SK-N-SH (cell line): Measurements from ENCODE around the gene HLA-DQB1. TPM values are rescaled to one million over a fixed set of nuclear protein-coding genes. Genes with fewer than 3 reads are reported as not detected.

ENCODE experiments used
- CTCF ChIA-PET: fragments of 300-600, 350-600 bp; formaldehyde crosslinking; extraction: SDS; loops from one replicate; lab custom pipeline; 2021; lab: Yijun Ruan, JAX
- POLR2A ChIA-PET: fragments of 350-600 bp; sonication (Branson Sonifier 250); formaldehyde crosslinking; extraction: SDS; loops from one replicate; lab custom pipeline; 2020; ENCODE audit warnings: antibody characterized with exemption, inconsistent platforms; lab: Yijun Ruan, JAX
- DNase-seq: peaks from one replicate; pipeline ENCODE4 v3.0.0; 2012
- H2AFZ ChIP-seq: fragments of 200-600 bp; sonication (generic); 2 replicates; pipeline ENCODE4 v1.8.1; 2016; ENCODE audit warnings: antibody characterized with exemption, mild to moderate bottlenecking, low read depth
- H3F3A ChIP-seq: fragments of 200-600 bp; sonication (generic); replicated peaks from 2 replicates; pipeline ENCODE3; 2016; ENCODE audit warnings: antibody characterized with exemption, mild to moderate bottlenecking; ENCODE audit not compliant: insufficient read depth
- H3K27ac ChIP-seq, 2 experiments: fragments of 200-500 bp in 1 of 2; fragments of 200-600 bp in 1 of 2; sonication (Bioruptor generic) in 1 of 2; sonication (generic), shearing (Covaris generic) in 1 of 2; 2 replicates each; pipeline versions ENCODE4 v1.5.1 to v1.6.1; 2014 to 2016; ENCODE audit warnings: low read depth in 2 of 2, inconsistent platforms in 1 of 2, low read length in 1 of 2, mild to moderate bottlenecking in 1 of 2, mixed read lengths in 1 of 2
- H3K27me3 ChIP-seq: fragments of 200-600 bp; sonication (generic), shearing (Covaris generic); 2 replicates; pipeline ENCODE4 v1.6.1; 2016; ENCODE audit warnings: mixed run types; ENCODE audit not compliant: insufficient read depth
- H3K36me3 ChIP-seq, 2 experiments: fragments of 200-500 bp in 1 of 2; fragments of 200-600 bp in 1 of 2; sonication (Bioruptor generic) in 1 of 2; sonication (generic) in 1 of 2; replicated peaks in 1 of 2; 2 replicates each; pipeline versions ENCODE3 to v1.5.1; 2014 to 2016; ENCODE audit warnings: low read length in 1 of 2, mild to moderate bottlenecking in 1 of 2; ENCODE audit not compliant: insufficient read depth in 2 of 2, control insufficient read depth in 1 of 2
- H3K4me1 ChIP-seq, 2 experiments: fragments of 200-500 bp in 1 of 2; fragments of 200-600 bp in 1 of 2; sonication (Bioruptor generic) in 1 of 2; sonication (generic), shearing (Covaris generic) in 1 of 2; 2 replicates each; pipeline versions ENCODE4 v1.5.1 to v1.6.1; 2014 to 2016; ENCODE audit warnings: low read depth in 1 of 2, low read length in 1 of 2, mixed run types in 1 of 2; ENCODE audit not compliant: insufficient read depth in 2 of 2, control insufficient read depth in 1 of 2
- H3K4me2 ChIP-seq: fragments of 200-600 bp; sonication (generic), shearing (Covaris generic); 2 replicates; pipeline ENCODE4 v1.6.1; 2017; ENCODE audit warnings: mixed run types
- H3K4me3 ChIP-seq, 2 experiments: fragments of 200-500 bp in 1 of 2; fragments of 200-600 bp in 1 of 2; sonication (Bioruptor generic) in 1 of 2; sonication (generic), shearing (Covaris generic) in 1 of 2; 2 replicates each; pipeline versions ENCODE4 v1.5.1 to v1.8.1; 2014 to 2016; ENCODE audit warnings: low read depth in 2 of 2, inconsistent platforms in 1 of 2, low read length in 1 of 2, mild to moderate bottlenecking in 1 of 2, mixed read lengths in 1 of 2, moderate library complexity in 1 of 2
- H3K79me2 ChIP-seq: fragments of 200-600 bp; sonication (generic); 2 replicates; pipeline ENCODE4 v1.8.1; 2017; ENCODE audit warnings: mild to moderate bottlenecking; ENCODE audit not compliant: insufficient read depth
- H3K9ac ChIP-seq: fragments of 200-600 bp; sonication (generic); 2 replicates; pipeline ENCODE4 v1.6.1; 2017; ENCODE audit warnings: mixed run types
- H3K9me2 ChIP-seq: fragments of 200-600 bp; sonication (generic); 2 replicates; pipeline ENCODE4 v1.6.1; 2017; ENCODE audit warnings: mixed run types
- H3K9me3 ChIP-seq: fragments of 200-600 bp; sonication (generic); 2 replicates; pipeline ENCODE4 v1.6.1; 2017; ENCODE audit warnings: mixed run types, mild to moderate bottlenecking, moderate library complexity
- H4K20me1 ChIP-seq: fragments of 200-600 bp; sonication (generic); 2 replicates; pipeline ENCODE4 v1.6.1; 2017; ENCODE audit warnings: mild to moderate bottlenecking, mixed run types; ENCODE audit not compliant: insufficient read depth
- CHD2 ChIP-seq: fragments of 150-350 bp; IDR thresholded peaks from 2 replicates; pipeline ENCODE4 v1.6.1; 2018; ENCODE audit warnings: low read length; ENCODE audit not compliant: partially characterized antibody
- EP300 ChIP-seq, 2 experiments: IDR thresholded peaks; 2 replicates each; pipeline versions ENCODE4 v1.4.0 to v1.6.1; 2012; ENCODE audit warnings: borderline replicate concordance in 1 of 2, low read depth in 1 of 2, low read length in 1 of 2
- EZH2phosphoT487 ChIP-seq: fragments of 200-600 bp; sonication (generic); IDR thresholded peaks from 2 replicates; pipeline ENCODE4 v1.6.1; 2017; ENCODE audit warnings: low read depth, mixed run types, mild to moderate bottlenecking, antibody characterized with exemption, moderate library complexity, borderline replicate concordance
- FOSL2 ChIP-seq: IDR thresholded peaks from 2 replicates; pipeline ENCODE4 v1.4.0; 2012; ENCODE audit warnings: low read depth, mild to moderate bottlenecking, moderate library complexity, borderline replicate concordance
- FOXJ3 ChIP-seq: sonication (generic); formaldehyde crosslinking; IDR thresholded peaks from 2 replicates; pipeline ENCODE4 v1.5.1; 2020; ENCODE audit warnings: mild to moderate bottlenecking, missing genetic modification reagents
- GABPA ChIP-seq: IDR thresholded peaks from 2 replicates; pipeline ENCODE4 v1.4.0; 2012; ENCODE audit warnings: low read depth, mild to moderate bottlenecking
- JUND ChIP-seq: IDR thresholded peaks from 2 replicates; pipeline ENCODE4 v1.4.0; 2012
- MXI1 ChIP-seq: IDR thresholded peaks from 2 replicates; pipeline ENCODE4 v1.6.1; 2012; ENCODE audit warnings: mild to moderate bottlenecking, low read depth, low read length, improper control_type of control experiment
- NFIC ChIP-seq: IDR thresholded peaks from 2 replicates; pipeline ENCODE4 v1.4.0; 2012; ENCODE audit warnings: borderline replicate concordance
- POLR2AphosphoS5 ChIP-seq: IDR thresholded peaks from 2 replicates; pipeline ENCODE4 v1.6.1; 2012; ENCODE audit warnings: low read depth, low read length
- RAD21 ChIP-seq: IDR thresholded peaks from 2 replicates; pipeline ENCODE4 v1.6.1; 2012; ENCODE audit warnings: mild to moderate bottlenecking, low read length
- RCOR1 ChIP-seq: fragments of 150-350 bp; IDR thresholded peaks from 2 replicates; pipeline ENCODE4 v1.6.1; 2017; ENCODE audit warnings: antibody characterized with exemption, low read length
- RFX5 ChIP-seq: IDR thresholded peaks from 2 replicates; pipeline ENCODE4 v1.6.1; 2012; ENCODE audit warnings: mild to moderate bottlenecking, improper control_type of control experiment, low read length
- RXRA ChIP-seq: IDR thresholded peaks from 2 replicates; pipeline ENCODE4 v1.4.0; 2012; ENCODE audit warnings: low read depth, mild to moderate bottlenecking, borderline replicate concordance
- SIN3A ChIP-seq: IDR thresholded peaks from 2 replicates; pipeline ENCODE4 v1.6.1; 2012; ENCODE audit warnings: low read depth, mild to moderate bottlenecking, low read length, moderate library complexity, borderline replicate concordance
- SMC3 ChIP-seq: IDR thresholded peaks from 2 replicates; pipeline ENCODE4 v1.6.1; 2012; ENCODE audit warnings: low read depth, low read length, improper control_type of control experiment
- TAF1 ChIP-seq: IDR thresholded peaks from 2 replicates; pipeline ENCODE4 v1.6.1; 2012; ENCODE audit warnings: low read depth, mild to moderate bottlenecking, low read length, moderate library complexity, borderline replicate concordance
- TCF12 ChIP-seq: IDR thresholded peaks from 2 replicates; pipeline ENCODE4 v1.4.0; 2012
- WGBS: methylation state at CpG from one replicate; pipeline ENCODE4 v1.1.6; 2017; ENCODE audit warnings: low lambda C conversion rate; 5-methylcytosine and 5-hydroxymethylcytosine counted together
- polyA plus RNA-seq, 3 experiments: library from polyadenylated mRNA; depleted of rRNA; stranded (reverse); fragments of >200 nt; gene quantifications; 2 replicates each; pipeline ENCODE4 v1.2.3, GENCODE V29; 2012
- TF ChIP-seq, protein P1 (sequence below): IDR thresholded peaks from 2 replicates; pipeline ENCODE4 v1.4.0; 2012; ENCODE audit warnings: low read depth
- TF ChIP-seq, protein P2 (sequence below): fragments of 150-350 bp; IDR thresholded peaks from 2 replicates; pipeline ENCODE4 v1.6.1; 2017; ENCODE audit warnings: antibody characterized with exemption, low read length, low read depth, borderline replicate concordance
- TF ChIP-seq, protein P3 (sequence below): fragments of 200-600 bp; sonication (generic); IDR thresholded peaks from 2 replicates; pipeline ENCODE4 v1.6.1; 2017; ENCODE audit warnings: antibody characterized with exemption, mild to moderate bottlenecking, moderate library complexity
- TF ChIP-seq, protein P4 (sequence below): IDR thresholded peaks from 2 replicates; pipeline ENCODE4 v1.6.1; 2012; ENCODE audit warnings: mild to moderate bottlenecking, low read depth, low read length, moderate library complexity

The HLA-DQB1 gene
- polyA plus RNA-seq, 1 of the 3 experiments (the other 2 are of a cell fraction) = not detected

DNA sequence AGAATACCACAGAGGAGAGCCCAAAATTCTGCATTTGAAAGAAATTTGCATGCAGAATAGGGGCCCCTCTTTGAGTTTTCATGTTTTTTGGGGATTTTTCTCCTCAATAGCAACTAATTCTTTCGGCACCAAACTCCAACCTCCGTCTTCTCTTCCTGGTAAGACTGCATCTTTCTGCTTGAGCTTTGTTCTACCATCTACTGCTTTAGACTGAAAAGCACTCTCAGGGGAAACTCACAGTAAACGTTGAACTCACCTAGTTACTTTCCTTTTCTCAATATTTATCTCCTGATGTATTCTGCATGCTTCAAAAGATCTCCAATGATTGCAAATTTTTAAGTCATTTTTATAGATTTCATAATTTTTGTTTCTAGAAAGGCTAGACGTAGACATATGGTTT, 36.9 kb upstream of the HLA-DQB1 start:
- H3K27ac ChIP-seq = no peak overlapping the region
- CTCF ChIA-PET = interaction anchor here (1.0 kb wide), 1 partner anchor 287 kb away, joined by 3 read pairs; no protein-coding TSS in a partner anchor

DNA sequence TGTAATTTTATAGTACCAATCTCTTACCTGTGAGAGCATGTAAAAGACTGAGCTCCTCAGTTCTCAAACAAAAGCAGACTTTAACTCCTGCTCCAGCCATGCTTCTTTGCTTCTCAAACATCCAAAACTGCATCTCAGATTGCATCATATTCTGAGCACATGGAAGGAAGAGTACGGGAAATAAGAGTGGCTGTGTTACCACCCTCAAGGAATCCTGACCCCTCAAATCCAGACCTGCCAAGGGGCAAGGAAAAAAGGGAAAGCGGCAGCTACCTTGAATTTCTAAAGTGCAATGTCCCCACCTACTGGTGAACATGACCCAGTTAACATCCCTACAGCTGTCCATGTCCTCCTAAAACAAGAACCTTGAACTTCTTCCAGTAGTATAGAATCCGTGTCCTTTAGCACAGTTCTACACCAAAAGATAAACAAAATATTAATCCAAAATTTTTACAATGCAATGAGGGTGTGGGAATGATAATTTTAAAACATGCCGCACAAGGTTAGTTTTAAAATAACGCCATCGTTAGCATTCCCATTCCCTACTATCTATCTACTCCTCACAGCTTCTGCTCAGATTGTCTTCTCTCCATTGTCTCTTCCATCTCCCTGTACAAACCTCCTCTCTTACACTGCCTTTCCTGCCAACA, 34.1 kb upstream of the HLA-DQB1 start:
- Histone ChIP-seq H3K9me2 (no peaks in the 10 kb centered on the region), H3K9me3 (no peaks in the 10 kb centered on the region), H3K79me2 (no peaks in the 10 kb centered on the region), H4K20me1 (no peaks in the 10 kb centered on the region), H3K27me3 (no peaks in the 10 kb centered on the region; the same call in none of the 2 replicates), H3K36me3 (no peaks in the 10 kb centered on the region), H3K4me2 (no peak overlapping the region), H3K9ac (no peak overlapping the region), H3F3A (no peaks in the 10 kb centered on the region), H3K4me1 (no peaks in the 10 kb centered on the region), H3K4me3 (no peak overlapping the region), H3K27ac (no peak overlapping the region), H2AFZ (no peak overlapping the region)
- ChIA-PET CTCF (interaction anchor here (0.7 to 2.4 kb wide), 22 partner anchors 10 to 1015 kb away, joined by 3 to 29 read pairs (median 4); no protein-coding TSS in a partner anchor), POLR2A (no interaction called here)
- WGBS = 22% methylated on average over 6 of the region's 6 CpGs
- peak; percentile 52 for DNase-seq
- TF ChIP-seq MXI1 (no peak), SMC3 (peak; percentile 58), EP300 (IDR thresholded peaks at IDR 0.05; ENCODE audit: borderline replicate concordance in 1 of 2, low read depth in 1 of 2, low read length in 1 of 2) (no peak), RAD21 (peak; percentile 78), TCF12 (no peak), CHD2 (no peak), RXRA (no peak), JUND (no peak), FOXJ3 (no peak), POLR2AphosphoS5 (no peak), FOSL2 (no peak), GABPA (no peak), RCOR1 (no peak), NFIC (no peak), SIN3A (no peak), TAF1 (no peak), EZH2phosphoT487 (no peak)
- TF ChIP-seq, protein P1, sequence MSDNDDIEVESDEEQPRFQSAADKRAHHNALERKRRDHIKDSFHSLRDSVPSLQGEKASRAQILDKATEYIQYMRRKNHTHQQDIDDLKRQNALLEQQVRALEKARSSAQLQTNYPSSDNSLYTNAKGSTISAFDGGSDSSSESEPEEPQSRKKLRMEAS = no peak
- TF ChIP-seq, protein P2, sequence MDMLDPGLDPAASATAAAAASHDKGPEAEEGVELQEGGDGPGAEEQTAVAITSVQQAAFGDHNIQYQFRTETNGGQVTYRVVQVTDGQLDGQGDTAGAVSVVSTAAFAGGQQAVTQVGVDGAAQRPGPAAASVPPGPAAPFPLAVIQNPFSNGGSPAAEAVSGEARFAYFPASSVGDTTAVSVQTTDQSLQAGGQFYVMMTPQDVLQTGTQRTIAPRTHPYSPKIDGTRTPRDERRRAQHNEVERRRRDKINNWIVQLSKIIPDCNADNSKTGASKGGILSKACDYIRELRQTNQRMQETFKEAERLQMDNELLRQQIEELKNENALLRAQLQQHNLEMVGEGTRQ = no peak
- TF ChIP-seq, protein P3, sequence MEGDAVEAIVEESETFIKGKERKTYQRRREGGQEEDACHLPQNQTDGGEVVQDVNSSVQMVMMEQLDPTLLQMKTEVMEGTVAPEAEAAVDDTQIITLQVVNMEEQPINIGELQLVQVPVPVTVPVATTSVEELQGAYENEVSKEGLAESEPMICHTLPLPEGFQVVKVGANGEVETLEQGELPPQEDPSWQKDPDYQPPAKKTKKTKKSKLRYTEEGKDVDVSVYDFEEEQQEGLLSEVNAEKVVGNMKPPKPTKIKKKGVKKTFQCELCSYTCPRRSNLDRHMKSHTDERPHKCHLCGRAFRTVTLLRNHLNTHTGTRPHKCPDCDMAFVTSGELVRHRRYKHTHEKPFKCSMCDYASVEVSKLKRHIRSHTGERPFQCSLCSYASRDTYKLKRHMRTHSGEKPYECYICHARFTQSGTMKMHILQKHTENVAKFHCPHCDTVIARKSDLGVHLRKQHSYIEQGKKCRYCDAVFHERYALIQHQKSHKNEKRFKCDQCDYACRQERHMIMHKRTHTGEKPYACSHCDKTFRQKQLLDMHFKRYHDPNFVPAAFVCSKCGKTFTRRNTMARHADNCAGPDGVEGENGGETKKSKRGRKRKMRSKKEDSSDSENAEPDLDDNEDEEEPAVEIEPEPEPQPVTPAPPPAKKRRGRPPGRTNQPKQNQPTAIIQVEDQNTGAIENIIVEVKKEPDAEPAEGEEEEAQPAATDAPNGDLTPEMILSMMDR = peak; percentile 73
- TF ChIP-seq, protein P4, sequence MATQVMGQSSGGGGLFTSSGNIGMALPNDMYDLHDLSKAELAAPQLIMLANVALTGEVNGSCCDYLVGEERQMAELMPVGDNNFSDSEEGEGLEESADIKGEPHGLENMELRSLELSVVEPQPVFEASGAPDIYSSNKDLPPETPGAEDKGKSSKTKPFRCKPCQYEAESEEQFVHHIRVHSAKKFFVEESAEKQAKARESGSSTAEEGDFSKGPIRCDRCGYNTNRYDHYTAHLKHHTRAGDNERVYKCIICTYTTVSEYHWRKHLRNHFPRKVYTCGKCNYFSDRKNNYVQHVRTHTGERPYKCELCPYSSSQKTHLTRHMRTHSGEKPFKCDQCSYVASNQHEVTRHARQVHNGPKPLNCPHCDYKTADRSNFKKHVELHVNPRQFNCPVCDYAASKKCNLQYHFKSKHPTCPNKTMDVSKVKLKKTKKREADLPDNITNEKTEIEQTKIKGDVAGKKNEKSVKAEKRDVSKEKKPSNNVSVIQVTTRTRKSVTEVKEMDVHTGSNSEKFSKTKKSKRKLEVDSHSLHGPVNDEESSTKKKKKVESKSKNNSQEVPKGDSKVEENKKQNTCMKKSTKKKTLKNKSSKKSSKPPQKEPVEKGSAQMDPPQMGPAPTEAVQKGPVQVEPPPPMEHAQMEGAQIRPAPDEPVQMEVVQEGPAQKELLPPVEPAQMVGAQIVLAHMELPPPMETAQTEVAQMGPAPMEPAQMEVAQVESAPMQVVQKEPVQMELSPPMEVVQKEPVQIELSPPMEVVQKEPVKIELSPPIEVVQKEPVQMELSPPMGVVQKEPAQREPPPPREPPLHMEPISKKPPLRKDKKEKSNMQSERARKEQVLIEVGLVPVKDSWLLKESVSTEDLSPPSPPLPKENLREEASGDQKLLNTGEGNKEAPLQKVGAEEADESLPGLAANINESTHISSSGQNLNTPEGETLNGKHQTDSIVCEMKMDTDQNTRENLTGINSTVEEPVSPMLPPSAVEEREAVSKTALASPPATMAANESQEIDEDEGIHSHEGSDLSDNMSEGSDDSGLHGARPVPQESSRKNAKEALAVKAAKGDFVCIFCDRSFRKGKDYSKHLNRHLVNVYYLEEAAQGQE = no peak

More for the DNA sequence above, 36.9 kb upstream of the HLA-DQB1 start:
- H2AFZ ChIP-seq = no peak overlapping the region
- H4K20me1 ChIP-seq = no peaks in the 10 kb centered on the region
- TF ChIP-seq RFX5 (no peak), MXI1 (no peak)
- no peak overlapping the region for H3K4me2 ChIP-seq
- no peaks in the 10 kb centered on the region for H3K36me3 ChIP-seq
- WGBS = 4% methylated on average over 4 of the region's 4 CpGs
- H3K9me2 ChIP-seq = no peaks in the 10 kb centered on the region
- POLR2A ChIA-PET = no interaction called here
- no peaks in the 10 kb centered on the region; the same call in none of the 2 replicates for H3K27me3 ChIP-seq
- H3K79me2 ChIP-seq = no peaks in the 10 kb centered on the region
- H3K4me1 ChIP-seq = no peaks in the 10 kb centered on the region
- H3K4me3 ChIP-seq = no peak overlapping the region
- DNase-seq = no peak
- no peaks in the 10 kb centered on the region for H3F3A ChIP-seq
- H3K9me3 ChIP-seq = no peaks in the 10 kb centered on the region
- H3K9ac ChIP-seq = no peak overlapping the region
